ENCODE data around the gene FARS2.
A peak's percentile ranks its signal among the peaks of the same experiment; 100 is the strongest.

The FARS2 gene

DNA sequence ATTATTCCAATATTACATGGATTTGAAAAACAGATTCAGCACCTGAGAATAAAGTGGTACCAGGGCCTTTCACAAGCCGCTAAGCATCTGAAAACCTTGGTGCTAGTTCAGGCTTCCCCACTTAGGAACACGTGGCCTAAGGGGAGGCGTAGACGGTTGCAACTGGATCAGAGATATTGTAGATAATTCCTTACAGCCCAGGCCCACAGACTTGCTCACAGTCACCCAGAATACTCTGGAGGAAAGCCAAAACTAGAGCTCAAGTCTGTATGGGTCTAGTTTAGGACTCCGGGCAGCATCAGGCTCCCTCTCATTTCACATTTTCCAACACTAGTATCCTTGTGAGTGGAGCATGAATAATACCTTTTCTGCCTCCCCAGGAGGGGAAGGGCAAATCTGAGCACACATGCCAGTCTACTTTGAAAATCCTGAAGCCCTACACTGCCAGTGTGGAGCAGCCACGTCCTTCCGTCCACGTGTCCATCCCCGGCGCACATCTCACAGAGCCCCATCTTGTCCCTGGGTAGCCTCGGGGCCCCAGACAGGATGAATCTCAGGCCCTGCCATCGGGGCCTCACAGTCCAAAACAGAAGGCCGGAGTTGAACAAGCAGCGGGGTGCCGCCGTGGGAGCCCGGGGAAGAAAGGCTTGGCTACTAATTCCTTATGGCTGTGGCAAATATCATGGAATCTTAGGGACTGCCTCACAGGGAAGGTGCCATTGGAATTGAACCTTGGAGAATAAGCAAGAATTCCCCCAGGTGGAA is 446.1 kb downstream of the FARS2 start:
- no peak overlapping the region for H3K4me3 ChIP-seq (ENCODE audit: low read depth in 1 of 2, low read length in 2 of 2)
- no peaks in the 10 kb centered on the region for H3K36me3 ChIP-seq (ENCODE audit: insufficient read depth, low read length)
- DNase-seq (no peak), ATAC-seq (ENCODE audit: insufficient read depth, low read depth) (no peak)
- H3K27ac ChIP-seq (ENCODE audit: low read length) = peak overlapping the region; percentile 62
- no peak for TF ChIP-seq EZH2 (IDR thresholded peaks at IDR 0.05; ENCODE audit: borderline replicate concordance, low read depth, low read length, severe bottlenecking)
- TF ChIP-seq, protein P1, sequence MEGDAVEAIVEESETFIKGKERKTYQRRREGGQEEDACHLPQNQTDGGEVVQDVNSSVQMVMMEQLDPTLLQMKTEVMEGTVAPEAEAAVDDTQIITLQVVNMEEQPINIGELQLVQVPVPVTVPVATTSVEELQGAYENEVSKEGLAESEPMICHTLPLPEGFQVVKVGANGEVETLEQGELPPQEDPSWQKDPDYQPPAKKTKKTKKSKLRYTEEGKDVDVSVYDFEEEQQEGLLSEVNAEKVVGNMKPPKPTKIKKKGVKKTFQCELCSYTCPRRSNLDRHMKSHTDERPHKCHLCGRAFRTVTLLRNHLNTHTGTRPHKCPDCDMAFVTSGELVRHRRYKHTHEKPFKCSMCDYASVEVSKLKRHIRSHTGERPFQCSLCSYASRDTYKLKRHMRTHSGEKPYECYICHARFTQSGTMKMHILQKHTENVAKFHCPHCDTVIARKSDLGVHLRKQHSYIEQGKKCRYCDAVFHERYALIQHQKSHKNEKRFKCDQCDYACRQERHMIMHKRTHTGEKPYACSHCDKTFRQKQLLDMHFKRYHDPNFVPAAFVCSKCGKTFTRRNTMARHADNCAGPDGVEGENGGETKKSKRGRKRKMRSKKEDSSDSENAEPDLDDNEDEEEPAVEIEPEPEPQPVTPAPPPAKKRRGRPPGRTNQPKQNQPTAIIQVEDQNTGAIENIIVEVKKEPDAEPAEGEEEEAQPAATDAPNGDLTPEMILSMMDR (IDR thresholded peaks at IDR 0.05; ENCODE audit: borderline replicate concordance, extremely low read depth, low read length, poor library complexity, severe bottlenecking) = no peak
- H3K79me2 ChIP-seq (ENCODE audit: insufficient read depth, low read length) = no peaks in the 10 kb centered on the region
- peaks cover 2% of the 10 kb centered on the region for H3K9me3 ChIP-seq (ENCODE audit: insufficient read depth, low read length, severe bottlenecking)
- no peak overlapping the region for H3K4me2 ChIP-seq (ENCODE audit: insufficient read depth, low read length)
- H3K4me1 ChIP-seq (ENCODE audit: insufficient read depth, low read length) = peaks cover 33% of the 10 kb centered on the region
- no peak overlapping the region for H2AFZ ChIP-seq (ENCODE audit: low read depth, low read length)
- no peaks in the 10 kb centered on the region for H4K20me1 ChIP-seq (ENCODE audit: insufficient read depth, low read length)
- no peak overlapping the region for H3K9ac ChIP-seq (ENCODE audit: low read depth, low read length)
- H3K27me3 ChIP-seq (ENCODE audit: insufficient read depth, low read length, poor library complexity) = no peaks in the 10 kb centered on the region

DNA sequence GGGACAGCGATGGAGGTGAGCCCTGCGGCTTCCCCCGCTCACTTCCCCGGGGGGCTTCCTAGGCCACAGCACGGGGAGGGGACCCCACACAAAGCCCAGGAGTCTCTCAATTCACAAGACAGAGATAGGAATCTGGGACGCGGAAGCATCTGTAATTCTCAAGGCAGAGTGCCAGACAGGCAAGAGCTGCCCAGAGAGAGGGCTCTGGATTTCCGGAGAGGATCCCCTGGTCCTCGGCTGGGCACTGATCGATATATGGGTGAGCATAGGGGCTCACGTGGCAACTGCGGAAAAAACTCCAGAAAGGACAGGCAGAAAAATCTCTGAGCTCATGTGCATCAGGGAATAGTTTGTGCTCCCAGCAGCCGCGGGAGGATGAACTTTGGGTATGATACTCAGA is 449.2 kb downstream of the FARS2 start:
- H2AFZ ChIP-seq (ENCODE audit: low read depth, low read length) = no peak overlapping the region
- peaks cover 21% of the 10 kb centered on the region for H3K4me1 ChIP-seq (ENCODE audit: insufficient read depth, low read length)
- no peak for ATAC-seq (ENCODE audit: insufficient read depth, low read depth)
- no peaks in the 10 kb centered on the region for H3K79me2 ChIP-seq (ENCODE audit: insufficient read depth, low read length)
- DNase-seq = no peak
- no peak overlapping the region for H3K27ac ChIP-seq (ENCODE audit: low read length)
- H3K9ac ChIP-seq (ENCODE audit: low read depth, low read length) = no peak overlapping the region
- no peaks in the 10 kb centered on the region for H4K20me1 ChIP-seq (ENCODE audit: insufficient read depth, low read length)
- H3K4me3 ChIP-seq (ENCODE audit: low read depth in 1 of 2, low read length in 2 of 2) = no peak overlapping the region
- H3K4me2 ChIP-seq (ENCODE audit: insufficient read depth, low read length) = no peak overlapping the region
- TF ChIP-seq EZH2 (IDR thresholded peaks at IDR 0.05; ENCODE audit: borderline replicate concordance, low read depth, low read length, severe bottlenecking) = no peak
- no peaks in the 10 kb centered on the region for H3K9me3 ChIP-seq (ENCODE audit: insufficient read depth, low read length, severe bottlenecking)
- no peaks in the 10 kb centered on the region for H3K36me3 ChIP-seq (ENCODE audit: insufficient read depth, low read length)
- H3K27me3 ChIP-seq (ENCODE audit: insufficient read depth, low read length, poor library complexity) = no peaks in the 10 kb centered on the region

DNA sequence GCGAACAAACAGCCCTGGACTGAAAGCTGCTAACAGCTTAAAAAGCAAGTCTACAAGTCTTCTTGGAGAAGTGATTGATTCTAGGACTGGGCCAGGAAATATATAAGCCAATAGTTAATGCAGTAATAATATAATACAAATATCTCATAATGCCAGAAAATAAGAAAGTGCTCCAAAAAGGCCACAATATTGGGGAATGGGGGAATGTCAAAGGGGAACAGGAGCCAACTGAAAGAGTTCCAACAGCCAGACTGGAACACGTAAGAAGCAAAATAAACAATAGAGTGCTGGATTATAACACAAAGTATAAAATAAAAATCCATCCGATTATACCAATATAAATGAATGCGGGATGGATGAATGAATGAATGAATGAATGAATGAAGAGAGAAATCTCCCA is 449.6 kb downstream of the FARS2 start:
- H2AFZ ChIP-seq (ENCODE audit: low read depth, low read length) = no peak overlapping the region

More for the DNA sequence above, 449.6 kb downstream of the FARS2 start:
- Histone ChIP-seq H3K4me3 (ENCODE audit: low read depth in 1 of 2, low read length in 2 of 2) (no peak overlapping the region), H3K27ac (ENCODE audit: low read length) (no peak overlapping the region), H3K4me2 (ENCODE audit: insufficient read depth, low read length) (no peak overlapping the region), H3K79me2 (ENCODE audit: insufficient read depth, low read length) (no peaks in the 10 kb centered on the region), H3K27me3 (ENCODE audit: insufficient read depth, low read length, poor library complexity) (no peaks in the 10 kb centered on the region), H4K20me1 (ENCODE audit: insufficient read depth, low read length) (no peaks in the 10 kb centered on the region), H3K9me3 (ENCODE audit: insufficient read depth, low read length, severe bottlenecking) (no peaks in the 10 kb centered on the region), H3K36me3 (ENCODE audit: insufficient read depth, low read length) (no peaks in the 10 kb centered on the region), H3K9ac (ENCODE audit: low read depth, low read length) (no peak overlapping the region), H3K4me1 (ENCODE audit: insufficient read depth, low read length) (peaks cover 16% of the 10 kb centered on the region)
- no peak for TF ChIP-seq EZH2 (IDR thresholded peaks at IDR 0.05; ENCODE audit: borderline replicate concordance, low read depth, low read length, severe bottlenecking)
- TF ChIP-seq, protein P1 (IDR thresholded peaks at IDR 0.05; ENCODE audit: borderline replicate concordance, extremely low read depth, low read length, poor library complexity, severe bottlenecking) = no peak
- no peak for ATAC-seq (ENCODE audit: insufficient read depth, low read depth)
- no peak for DNase-seq
